ENCODE data around the gene NRL.

DNA sequence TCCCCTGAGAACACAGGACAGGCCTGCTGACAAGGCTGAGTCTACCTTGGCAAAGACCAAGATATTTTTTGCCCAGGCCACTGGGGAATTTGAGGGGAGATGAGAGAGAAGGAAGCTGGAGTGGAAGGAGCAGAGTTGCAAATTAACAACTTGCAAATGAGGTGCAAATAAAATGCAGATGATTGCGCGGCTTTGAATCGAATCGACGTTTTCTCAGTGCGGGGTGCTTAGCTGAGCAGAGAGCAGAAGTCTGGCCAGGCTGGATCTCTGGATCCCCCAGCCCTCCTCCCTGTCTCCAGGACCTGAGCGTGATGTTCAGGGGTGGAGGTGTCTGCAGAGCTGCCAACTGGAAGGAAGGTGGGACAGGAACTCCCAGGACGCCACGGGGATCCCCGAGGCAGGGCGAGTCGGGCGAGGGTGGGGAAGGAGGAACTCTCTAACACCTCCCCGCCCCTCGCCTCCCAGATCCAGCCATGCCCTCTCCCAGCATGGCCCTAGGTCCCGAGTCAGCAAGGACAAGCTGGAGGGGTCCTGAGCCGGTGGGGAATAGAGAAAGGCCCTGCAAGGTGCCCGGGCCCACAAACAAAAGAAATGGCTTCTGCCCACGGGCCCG, 63.5 kb downstream of the NRL start:
- TF ChIP-seq POLR2A (IDR thresholded peaks at IDR 0.05) = no peak
- TF ChIP-seq, protein P1, sequence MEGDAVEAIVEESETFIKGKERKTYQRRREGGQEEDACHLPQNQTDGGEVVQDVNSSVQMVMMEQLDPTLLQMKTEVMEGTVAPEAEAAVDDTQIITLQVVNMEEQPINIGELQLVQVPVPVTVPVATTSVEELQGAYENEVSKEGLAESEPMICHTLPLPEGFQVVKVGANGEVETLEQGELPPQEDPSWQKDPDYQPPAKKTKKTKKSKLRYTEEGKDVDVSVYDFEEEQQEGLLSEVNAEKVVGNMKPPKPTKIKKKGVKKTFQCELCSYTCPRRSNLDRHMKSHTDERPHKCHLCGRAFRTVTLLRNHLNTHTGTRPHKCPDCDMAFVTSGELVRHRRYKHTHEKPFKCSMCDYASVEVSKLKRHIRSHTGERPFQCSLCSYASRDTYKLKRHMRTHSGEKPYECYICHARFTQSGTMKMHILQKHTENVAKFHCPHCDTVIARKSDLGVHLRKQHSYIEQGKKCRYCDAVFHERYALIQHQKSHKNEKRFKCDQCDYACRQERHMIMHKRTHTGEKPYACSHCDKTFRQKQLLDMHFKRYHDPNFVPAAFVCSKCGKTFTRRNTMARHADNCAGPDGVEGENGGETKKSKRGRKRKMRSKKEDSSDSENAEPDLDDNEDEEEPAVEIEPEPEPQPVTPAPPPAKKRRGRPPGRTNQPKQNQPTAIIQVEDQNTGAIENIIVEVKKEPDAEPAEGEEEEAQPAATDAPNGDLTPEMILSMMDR (IDR thresholded peaks at IDR 0.05) = no peak
